Stimulated activated CD4-positive, alpha-beta T cell treated with anti-CD3 and anti-CD28 coated beads, TNF-alpha, amount 100 ng/mL, for 48 hours (primary cell): ENCODE results near the gene TRPV4.
A peak's percentile ranks its signal among the peaks of the same experiment; 100 is the strongest.

Experiments
- DNase-seq, 3 donors: peaks; one replicate each; pipeline ENCODE4 v3.0.0-alpha.2; 2020; ENCODE audit warnings: low read depth in 3 of 3

The TRPV4 gene

GRCh38 chr12:109776624-109777023, 56.6 kb downstream of the TRPV4 start:
- DNase-seq: no peak

- DNase-seq: peak; percentile 50 to 63 (median 58)
Observed at GRCh38 chr12:109775172-109775881, 57.9 kb downstream of the TRPV4 start.

GRCh38 chr12:109773384-109774011, 59.7 kb downstream of the TRPV4 start:
- no peak for DNase-seq

GRCh38 chr12:109772622-109773321, 60.4 kb downstream of the TRPV4 start:
- no peak for DNase-seq

GRCh38 chr12:109771746-109772621, 61.2 kb downstream of the TRPV4 start:
- no peak for DNase-seq

GRCh38 chr12:109770861-109771670, 62.1 kb downstream of the TRPV4 start:
- DNase-seq: no peak

GRCh38 chr12:109770104-109770860, 62.9 kb downstream of the TRPV4 start:
- DNase-seq: no peak

GRCh38 chr12:109768901-109769670, 64.1 kb downstream of the TRPV4 start:
- DNase-seq: no peak

GRCh38 chr12:109767991-109768900, 65.0 kb downstream of the TRPV4 start:
- no peak for DNase-seq

- DNase-seq: no peak
Observed at GRCh38 chr12:109767456-109767855, 65.7 kb downstream of the TRPV4 start.

- no peak for DNase-seq
Observed at GRCh38 chr12:109766251-109766778, 66.9 kb downstream of the TRPV4 start.

GRCh38 chr12:109765446-109765810, 67.8 kb downstream of the TRPV4 start:
- DNase-seq: no peak

GRCh38 chr12:109764776-109765445, 68.3 kb downstream of the TRPV4 start:
- DNase-seq: no peak

- no peak for DNase-seq
Observed at GRCh38 chr12:109764123-109764522, 69.1 kb downstream of the TRPV4 start.

GRCh38 chr12:109763201-109763841, 69.9 kb downstream of the TRPV4 start:
- no peak for DNase-seq

GRCh38 chr12:109762673-109763191, 70.5 kb downstream of the TRPV4 start:
- no peak for DNase-seq
